ENCODE measurements around the gene DLX5.

The DLX5 gene

GRCh38 chr7:97025983-97026714 lies 1.5 kb upstream of the DLX5 start:
- Histone ChIP-seq H3K27me3 (ENCODE audit: insufficient read depth, low read length) (peaks cover 42% of the 10 kb centered on the region), H3K4me1 (ENCODE audit: control insufficient read depth, insufficient read depth, low read length, unreplicated experiment) (peaks cover 5% of the 10 kb centered on the region), H3K79me2 (ENCODE audit: control insufficient read depth, insufficient read depth, low read length, unreplicated experiment) (no peaks in the 10 kb centered on the region), H3K27ac (ENCODE audit: low read depth, low read length) (no peak overlapping the region), H3K36me3 (ENCODE audit: insufficient read depth, low read length) (no peaks in the 10 kb centered on the region), H2AFZ (ENCODE audit: low read length, unreplicated experiment) (peak overlapping the region; percentile 39), H3K4me3 (ENCODE audit: low read depth, low read length) (no peak overlapping the region)

- H3K79me2 ChIP-seq (ENCODE audit: control insufficient read depth, insufficient read depth, low read length, unreplicated experiment) = no peaks in the 10 kb centered on the region
- peak overlapping the region; percentile 72 for H3K4me3 ChIP-seq (ENCODE audit: low read depth, low read length)
- H3K27ac ChIP-seq (ENCODE audit: low read depth, low read length) = no peak overlapping the region
- H3K27me3 ChIP-seq (ENCODE audit: insufficient read depth, low read length) = peaks cover 53% of the 10 kb centered on the region
- H3K36me3 ChIP-seq (ENCODE audit: insufficient read depth, low read length) = no peaks in the 10 kb centered on the region
- H3K4me1 ChIP-seq (ENCODE audit: control insufficient read depth, insufficient read depth, low read length, unreplicated experiment) = peaks cover 5% of the 10 kb centered on the region
- H2AFZ ChIP-seq (ENCODE audit: low read length, unreplicated experiment) = no peak overlapping the region
Measured at GRCh38 chr7:97025130-97025499, 484 bp upstream of the DLX5 start.

- no peaks in the 10 kb centered on the region for H3K36me3 ChIP-seq (ENCODE audit: insufficient read depth, low read length)
- H3K4me3 ChIP-seq (ENCODE audit: low read depth, low read length) = peak overlapping the region; percentile 72
- H3K27ac ChIP-seq (ENCODE audit: low read depth, low read length) = no peak overlapping the region
- peaks cover 11% of the 10 kb centered on the region for H3K4me1 ChIP-seq (ENCODE audit: control insufficient read depth, insufficient read depth, low read length, unreplicated experiment)
- no peaks in the 10 kb centered on the region for H3K79me2 ChIP-seq (ENCODE audit: control insufficient read depth, insufficient read depth, low read length, unreplicated experiment)
- no peak overlapping the region for H2AFZ ChIP-seq (ENCODE audit: low read length, unreplicated experiment)
- H3K27me3 ChIP-seq (ENCODE audit: insufficient read depth, low read length) = peaks cover 71% of the 10 kb centered on the region
Measured at GRCh38 chr7:97022491-97023306, 1.9 kb downstream of the DLX5 start.

GRCh38 chr7:97021747-97022490 lies 2.7 kb downstream of the DLX5 start:
- no peak overlapping the region for H3K27ac ChIP-seq (ENCODE audit: low read depth, low read length)
- no peaks in the 10 kb centered on the region for H3K79me2 ChIP-seq (ENCODE audit: control insufficient read depth, insufficient read depth, low read length, unreplicated experiment)
- H2AFZ ChIP-seq (ENCODE audit: low read length, unreplicated experiment) = no peak overlapping the region
- peaks cover 16% of the 10 kb centered on the region for H3K4me1 ChIP-seq (ENCODE audit: control insufficient read depth, insufficient read depth, low read length, unreplicated experiment)
- peaks cover 79% of the 10 kb centered on the region for H3K27me3 ChIP-seq (ENCODE audit: insufficient read depth, low read length)
- H3K36me3 ChIP-seq (ENCODE audit: insufficient read depth, low read length) = no peaks in the 10 kb centered on the region
- H3K4me3 ChIP-seq (ENCODE audit: low read depth, low read length) = peak overlapping the region; percentile 72

GRCh38 chr7:97020996-97021746 lies 3.5 kb downstream of the DLX5 start:
- peak overlapping the region; percentile 31; the same call in 1 of the 2 replicates for H3K4me3 ChIP-seq (ENCODE audit: low read depth, low read length)
- no peak overlapping the region for H2AFZ ChIP-seq (ENCODE audit: low read length, unreplicated experiment)
- no peaks in the 10 kb centered on the region for H3K36me3 ChIP-seq (ENCODE audit: insufficient read depth, low read length)
- H3K27me3 ChIP-seq (ENCODE audit: insufficient read depth, low read length) = peaks cover 87% of the 10 kb centered on the region
- peaks cover 16% of the 10 kb centered on the region for H3K4me1 ChIP-seq (ENCODE audit: control insufficient read depth, insufficient read depth, low read length, unreplicated experiment)
- no peak overlapping the region for H3K27ac ChIP-seq (ENCODE audit: low read depth, low read length)
- no peaks in the 10 kb centered on the region for H3K79me2 ChIP-seq (ENCODE audit: control insufficient read depth, insufficient read depth, low read length, unreplicated experiment)

- H3K36me3 ChIP-seq (ENCODE audit: insufficient read depth, low read length) = no peaks in the 10 kb centered on the region
- H3K79me2 ChIP-seq (ENCODE audit: control insufficient read depth, insufficient read depth, low read length, unreplicated experiment) = no peaks in the 10 kb centered on the region
- no peak overlapping the region for H3K27ac ChIP-seq (ENCODE audit: low read depth, low read length)
- H3K4me3 ChIP-seq (ENCODE audit: low read depth, low read length) = no peak overlapping the region
- H2AFZ ChIP-seq (ENCODE audit: low read length, unreplicated experiment) = no peak overlapping the region
- H3K4me1 ChIP-seq (ENCODE audit: control insufficient read depth, insufficient read depth, low read length, unreplicated experiment) = peaks cover 16% of the 10 kb centered on the region
- H3K27me3 ChIP-seq (ENCODE audit: insufficient read depth, low read length) = peaks cover 87% of the 10 kb centered on the region
Measured at GRCh38 chr7:97020601-97020995, 4.0 kb downstream of the DLX5 start.

GRCh38 chr7:97019710-97020225 lies 4.9 kb downstream of the DLX5 start:
- Histone ChIP-seq H3K4me1 (ENCODE audit: control insufficient read depth, insufficient read depth, low read length, unreplicated experiment) (peaks cover 13% of the 10 kb centered on the region), H2AFZ (ENCODE audit: low read length, unreplicated experiment) (no peak overlapping the region), H3K27me3 (ENCODE audit: insufficient read depth, low read length) (peaks cover 87% of the 10 kb centered on the region), H3K27ac (ENCODE audit: low read depth, low read length) (no peak overlapping the region), H3K4me3 (ENCODE audit: low read depth, low read length) (no peak overlapping the region), H3K36me3 (ENCODE audit: insufficient read depth, low read length) (no peaks in the 10 kb centered on the region), H3K79me2 (ENCODE audit: control insufficient read depth, insufficient read depth, low read length, unreplicated experiment) (no peaks in the 10 kb centered on the region)

- Histone ChIP-seq H2AFZ (ENCODE audit: low read length, unreplicated experiment) (no peak overlapping the region), H3K4me3 (ENCODE audit: low read depth, low read length) (no peak overlapping the region; the same call in 1 of the 2 replicates), H3K4me1 (ENCODE audit: control insufficient read depth, insufficient read depth, low read length, unreplicated experiment) (peaks cover 12% of the 10 kb centered on the region), H3K36me3 (ENCODE audit: insufficient read depth, low read length) (no peaks in the 10 kb centered on the region), H3K27me3 (ENCODE audit: insufficient read depth, low read length) (peaks cover 93% of the 10 kb centered on the region), H3K27ac (ENCODE audit: low read depth, low read length) (no peak overlapping the region), H3K79me2 (ENCODE audit: control insufficient read depth, insufficient read depth, low read length, unreplicated experiment) (no peaks in the 10 kb centered on the region)
Measured at GRCh38 chr7:97018791-97019531, 5.7 kb downstream of the DLX5 start.

GRCh38 chr7:97018126-97018601 lies 6.5 kb downstream of the DLX5 start:
- Histone ChIP-seq H3K79me2 (ENCODE audit: control insufficient read depth, insufficient read depth, low read length, unreplicated experiment) (no peaks in the 10 kb centered on the region), H3K27me3 (ENCODE audit: insufficient read depth, low read length) (peaks cover 86% of the 10 kb centered on the region), H3K4me3 (ENCODE audit: low read depth, low read length) (peak overlapping the region; percentile 70), H3K27ac (ENCODE audit: low read depth, low read length) (no peak overlapping the region), H2AFZ (ENCODE audit: low read length, unreplicated experiment) (peak overlapping the region; percentile 12), H3K4me1 (ENCODE audit: control insufficient read depth, insufficient read depth, low read length, unreplicated experiment) (peaks cover 12% of the 10 kb centered on the region), H3K36me3 (ENCODE audit: insufficient read depth, low read length) (no peaks in the 10 kb centered on the region)

Measured in ACC112 (cell line).